ENCODE results near the gene BST1. TPM values are rescaled to one million over a fixed set of nuclear protein-coding genes. Genes with fewer than 3 reads are reported as not detected.

BST1 gene
- total and polyA plus RNA-seq, 2 donors (not counting 3 experiments of a cell fraction or from before 2014, with no cell fraction given) = 10.7 to 14.0 TPM

- no peak overlapping the region for H3K4me3 ChIP-seq (replicated peaks in 1 of 3; ENCODE audit: insufficient read depth in 1 of 3, low read depth in 1 of 3, low read length in 3 of 3)
- no peaks in the 10 kb centered on the region for H3K27me3 ChIP-seq (ENCODE audit: control insufficient read depth in 2 of 2, insufficient read depth in 2 of 2, low read length in 2 of 2)
- no peaks in the 10 kb centered on the region for H3K79me2 ChIP-seq (ENCODE audit: control insufficient read depth, insufficient read depth, low read length)
- H3K36me3 ChIP-seq (ENCODE audit: control insufficient read depth in 2 of 2, extremely low read depth in 1 of 2, insufficient read depth in 2 of 2, low read length in 2 of 2) = no peaks in the 10 kb centered on the region
- H3K27ac ChIP-seq (ENCODE audit: insufficient read depth, low read depth, low read length) = no peak overlapping the region
- no peak for DNase-seq (ENCODE audit: low read depth, low spot score)
- ChIA-PET POLR2A (no interaction called here), CTCF (interaction anchor here (0.5 to 1.2 kb wide), 3 partner anchors 132 to 219 kb away, joined by 3 read pairs; no protein-coding TSS in a partner anchor)
- H2AFZ ChIP-seq (ENCODE audit: low read depth, low read length) = no peak overlapping the region
- no peaks in the 10 kb centered on the region for H3K9me3 ChIP-seq (replicated peaks; ENCODE audit: control insufficient read depth, insufficient read depth, low read length)
- H3K9me1 ChIP-seq (replicated peaks; ENCODE audit: control insufficient read depth, extremely low read depth, insufficient read depth, low read length) = no peaks in the 10 kb centered on the region
- FAIRE-seq = no peak
- BruUV-seq (replicated peaks) = no TSS peak
- H4K20me1 ChIP-seq (replicated peaks; ENCODE audit: control insufficient read depth, extremely low read depth, insufficient read depth, low read length) = no peaks in the 10 kb centered on the region
- no peak overlapping the region for H3K9ac ChIP-seq (replicated peaks; ENCODE audit: extremely low read depth, insufficient read depth, low read length)
- no peaks in the 10 kb centered on the region for H3K4me1 ChIP-seq (ENCODE audit: control insufficient read depth, extremely low read depth, insufficient read depth, low read length)
- dilution Hi-C loops (cut with MboI; ENCODE audit: extremely low pct_ligation_motif_present, low sequenced_read_pairs) (no loop called here), intact Hi-C loops (cut with micrococcal nuclease) (no loop called here)
- H3K4me2 ChIP-seq (ENCODE audit: insufficient read depth, low read length) = no peak overlapping the region
- no peak for TF ChIP-seq POLR2A (IDR thresholded peaks at IDR 0.05; ENCODE audit: low read depth, low read length)
- TF ChIP-seq FOS (IDR thresholded peaks at IDR 0.05; ENCODE audit: borderline replicate concordance, insufficient read depth, low read length) = no peak
- TF ChIP-seq JUN (IDR thresholded peaks at IDR 0.05; ENCODE audit: borderline replicate concordance, insufficient read depth, insufficient read length, low read depth) = no peak
- no peak for TF ChIP-seq CTCF (IDR thresholded peaks at IDR 0.05; ENCODE audit: extremely low read depth in 1 of 2, insufficient read depth in 1 of 2, low read depth in 1 of 2, low read length in 2 of 2)
- no peak for TF ChIP-seq EZH2 (IDR thresholded peaks at IDR 0.05; ENCODE audit: borderline replicate concordance, low read depth, low read length, severe bottlenecking)
- no peak for TF ChIP-seq MYC (IDR thresholded peaks at IDR 0.05; ENCODE audit: low read depth, low read length)
- no peak for TF ChIP-seq POLR2AphosphoS5 (IDR thresholded peaks at IDR 0.05; ENCODE audit: insufficient read depth, low read depth, low read length)
- TF ChIP-seq, protein P1, sequence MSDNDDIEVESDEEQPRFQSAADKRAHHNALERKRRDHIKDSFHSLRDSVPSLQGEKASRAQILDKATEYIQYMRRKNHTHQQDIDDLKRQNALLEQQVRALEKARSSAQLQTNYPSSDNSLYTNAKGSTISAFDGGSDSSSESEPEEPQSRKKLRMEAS (IDR thresholded peaks at IDR 0.05; ENCODE audit: insufficient read depth, insufficient read length) = no peak
- no peak for TF ChIP-seq GATA2 (IDR thresholded peaks at IDR 0.05; ENCODE audit: insufficient read depth, insufficient read length, low read depth, low read length)
Observed at GRCh38 chr4:15736514-15737050, 33.7 kb downstream of the BST1 start.
